Activated CD4-positive, alpha-beta T cell treated with anti-CD3 and anti-CD28 coated beads, Interleukin-2, amount 10 ng/mL, durations not matched to agents 7 days and 5 days (primary cell): ENCODE measurements around the gene KIF22. TPM values are rescaled to one million over a fixed set of nuclear protein-coding genes. Genes with fewer than 3 reads are reported as not detected.

Experiments used
- CTCF ChIA-PET: fragments of 350-600 bp; sonication (Branson Sonifier 250); formaldehyde crosslinking; loops from one replicate; lab custom pipeline; 2021; ENCODE audit warnings: antibody characterized with exemption; lab: Charles Lee
- POLR2A ChIA-PET: fragments of 350-600 bp; sonication (Branson Sonifier 250); formaldehyde crosslinking; loops from one replicate; lab custom pipeline; 2021; ENCODE audit warnings: antibody characterized with exemption; lab: Charles Lee
- DNase-seq: peaks from one replicate; pipeline ENCODE4 v3.0.0-alpha.2; 2020
- H3K27ac Mint-ChIP-seq: one replicate; pipeline ENCODE4 v1.8.0; 2021; ENCODE audit warnings: mild to moderate bottlenecking, moderate library complexity, mixed read lengths
- H3K27me3 Mint-ChIP-seq: one replicate; pipeline ENCODE4 v1.8.0; 2021; ENCODE audit warnings: mixed read lengths
- H3K36me3 Mint-ChIP-seq: one replicate; pipeline ENCODE4 v1.8.0; 2021; ENCODE audit warnings: low read depth, mixed read lengths
- H3K4me1 Mint-ChIP-seq: one replicate; pipeline ENCODE4 v1.8.0; 2021; ENCODE audit warnings: mixed read lengths
- H3K4me3 Mint-ChIP-seq: one replicate; pipeline ENCODE4 v1.8.0; 2021; ENCODE audit warnings: mild to moderate bottlenecking, moderate library complexity, mixed read lengths
- H3K9me3 Mint-ChIP-seq: one replicate; pipeline ENCODE4 v1.8.0; 2021; ENCODE audit warnings: mixed read lengths
- total RNA-seq, 2 experiments: library from RNA; stranded (reverse); gene quantifications; one replicate each; pipeline ENCODE4 v1.2.3, GENCODE V29; 2021

KIF22 gene
- total RNA-seq, 2 experiments from 2014 or later, result 244 to 253 TPM

DNA sequence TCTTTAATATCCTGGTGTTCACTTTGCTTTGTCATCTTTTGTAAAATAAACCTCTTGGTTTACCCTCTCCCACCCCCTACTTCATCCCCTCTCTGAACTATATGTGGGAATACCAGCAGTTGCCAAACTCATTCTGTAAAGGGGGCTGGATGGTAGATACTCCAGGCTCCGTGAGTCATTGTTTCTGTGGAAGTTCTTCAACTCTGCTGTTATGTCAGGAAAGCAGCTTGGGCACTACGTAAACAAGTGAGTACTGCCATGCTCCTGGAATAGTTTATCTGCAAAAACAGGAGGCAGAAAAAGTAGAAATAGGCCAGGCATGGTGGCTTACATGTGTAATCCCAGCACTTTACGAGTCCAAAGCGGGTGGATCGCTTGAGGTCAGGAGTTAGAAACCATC is 47.3 kb downstream of the KIF22 start:
- H3K36me3 Mint-ChIP-seq, result peaks cover 49% of the 10 kb centered on the region
- peaks cover 2% of the 10 kb centered on the region for H3K4me1 Mint-ChIP-seq
- POLR2A ChIA-PET, result interaction anchor here (1.1 kb wide), 1 partner anchor 11 kb away, joined by 4 read pairs; no protein-coding TSS in a partner anchor
- H3K4me3 Mint-ChIP-seq, result no peak overlapping the region
- CTCF ChIA-PET, result interaction anchor here (1.2 to 3.6 kb wide), 4 partner anchors 8 to 12 kb away, joined by 4 to 12 read pairs (median 10); no protein-coding TSS in a partner anchor
- no peaks in the 10 kb centered on the region for H3K9me3 Mint-ChIP-seq
- H3K27ac Mint-ChIP-seq, result peak overlapping the region; percentile 31
- H3K27me3 Mint-ChIP-seq, result no peaks in the 10 kb centered on the region
- no peak for DNase-seq

DNA sequence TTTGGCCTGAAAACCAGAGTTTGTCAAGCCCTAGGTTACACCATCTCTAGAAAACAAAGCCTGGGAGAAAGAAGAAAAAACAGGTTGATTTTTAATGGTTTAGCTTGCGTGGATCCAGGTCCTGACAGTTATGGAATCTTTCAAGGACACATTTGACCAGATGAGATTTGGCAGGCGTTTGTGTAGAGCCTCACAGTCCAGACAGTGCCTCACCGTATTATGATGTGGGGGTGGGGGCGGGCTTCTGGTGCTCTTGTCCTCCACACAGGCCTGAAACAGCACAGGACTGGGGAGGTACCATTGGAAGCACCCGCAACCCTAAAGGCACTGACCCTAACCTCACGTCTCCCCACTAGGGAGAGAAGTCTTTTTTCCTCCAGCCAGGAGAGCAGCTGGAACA is 49.3 kb downstream of the KIF22 start:
- H3K27ac Mint-ChIP-seq, result no peak overlapping the region
- POLR2A ChIA-PET, result interaction anchor here (0.6 kb wide), 1 partner anchor 162 kb away, joined by 3 read pairs; no protein-coding TSS in a partner anchor
- H3K36me3 Mint-ChIP-seq, result peaks cover 52% of the 10 kb centered on the region
- peaks cover 7% of the 10 kb centered on the region for H3K4me1 Mint-ChIP-seq
- DNase-seq, result no peak
- no peaks in the 10 kb centered on the region for H3K27me3 Mint-ChIP-seq
- no peaks in the 10 kb centered on the region for H3K9me3 Mint-ChIP-seq
- no peak overlapping the region for H3K4me3 Mint-ChIP-seq
- CTCF ChIA-PET, result interaction anchor here (0.5 to 3.6 kb wide), 3 partner anchors 9 to 198 kb away, joined by 3 to 12 read pairs (median 4); no protein-coding TSS in a partner anchor

DNA sequence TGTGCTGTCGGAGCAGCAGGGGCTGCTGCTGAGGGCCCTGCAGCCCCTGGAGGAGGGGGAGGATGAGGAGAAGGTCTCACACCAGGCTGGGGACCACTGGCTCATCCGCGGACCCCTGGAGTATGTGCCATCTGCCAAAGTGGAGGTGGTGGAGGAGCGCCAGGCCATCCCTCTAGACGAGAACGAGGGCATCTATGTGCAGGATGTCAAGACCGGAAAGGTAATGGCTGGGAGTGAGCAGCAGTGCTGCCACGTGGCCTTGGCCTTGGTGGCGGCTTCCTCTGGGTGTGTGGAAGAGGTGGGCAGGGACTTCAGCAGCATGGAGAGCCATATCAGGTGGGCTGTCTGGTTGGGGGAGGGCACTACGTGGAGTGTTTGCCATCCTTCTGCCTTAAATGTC is 49.7 kb downstream of the KIF22 start:
- peaks cover 7% of the 10 kb centered on the region for H3K4me1 Mint-ChIP-seq
- no peak overlapping the region for H3K27ac Mint-ChIP-seq
- H3K27me3 Mint-ChIP-seq, result no peaks in the 10 kb centered on the region
- peaks cover 55% of the 10 kb centered on the region for H3K36me3 Mint-ChIP-seq
- H3K4me3 Mint-ChIP-seq, result no peak overlapping the region
- CTCF ChIA-PET, result interaction anchor here (0.6 to 3.6 kb wide), 2 partner anchors 8 to 198 kb away, joined by 3 to 12 read pairs; no protein-coding TSS in a partner anchor
- DNase-seq, result no peak
- H3K9me3 Mint-ChIP-seq, result no peaks in the 10 kb centered on the region
- POLR2A ChIA-PET, result interaction anchor here (0.6 kb wide), 1 partner anchor 163 kb away, joined by 3 read pairs; no protein-coding TSS in a partner anchor

DNA sequence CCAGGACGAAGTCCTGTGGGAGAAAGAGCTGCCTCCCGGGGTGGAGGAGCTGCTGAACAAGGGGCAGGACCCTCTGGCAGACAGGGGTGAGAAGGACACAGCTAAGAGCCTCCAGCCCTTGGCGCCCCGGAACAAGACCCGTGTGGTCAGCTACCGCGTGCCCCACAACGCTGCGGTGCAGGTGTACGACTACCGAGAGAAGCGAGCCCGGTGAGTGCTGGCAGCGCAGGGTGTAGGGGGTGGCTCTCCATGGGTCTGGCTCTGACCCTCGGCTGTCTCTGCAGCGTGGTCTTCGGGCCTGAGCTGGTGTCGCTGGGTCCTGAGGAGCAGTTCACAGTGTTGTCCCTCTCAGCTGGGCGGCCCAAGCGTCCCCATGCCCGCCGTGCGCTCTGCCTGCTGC is 51.1 kb downstream of the KIF22 start:
- Mint-ChIP-seq H3K27ac (no peak overlapping the region), H3K4me1 (peaks cover 5% of the 10 kb centered on the region), H3K27me3 (no peaks in the 10 kb centered on the region), H3K4me3 (no peak overlapping the region), H3K9me3 (no peaks in the 10 kb centered on the region), H3K36me3 (peaks cover 51% of the 10 kb centered on the region)
- no peak for DNase-seq
- ChIA-PET POLR2A (no interaction called here), CTCF (interaction anchor here (3.6 kb wide), 1 partner anchor 7 kb away, joined by 12 read pairs; no protein-coding TSS in a partner anchor)

DNA sequence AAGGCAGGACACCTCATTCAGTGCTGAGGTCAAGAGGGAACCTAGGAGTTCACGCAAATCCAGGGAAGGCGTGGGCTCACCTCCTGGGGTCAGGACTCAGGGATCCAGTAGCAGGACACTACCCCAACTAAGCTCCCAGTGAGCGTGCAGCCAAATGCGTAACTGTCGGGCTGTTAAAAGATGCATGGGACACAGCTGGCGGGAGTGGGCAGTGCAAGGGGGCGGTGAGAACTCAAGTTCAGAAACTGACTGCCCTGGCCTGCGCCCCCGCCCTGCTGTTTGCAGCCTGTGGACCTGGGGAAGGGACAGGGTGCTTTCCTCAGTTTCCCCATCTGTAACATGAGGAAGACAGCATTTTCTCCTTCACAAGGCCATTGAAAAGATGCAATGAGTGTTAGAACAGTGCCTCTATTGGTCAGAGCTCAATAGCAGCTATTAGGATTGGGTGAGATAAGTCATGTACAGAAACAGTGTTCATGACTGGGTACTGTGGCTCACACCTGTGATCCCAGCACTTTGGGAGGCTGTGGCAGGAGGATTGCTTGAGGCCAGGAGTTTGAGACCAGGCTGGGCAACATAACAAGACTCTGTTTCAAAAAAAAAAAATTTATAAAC is 52.3 kb downstream of the KIF22 start:
- peaks cover 8% of the 10 kb centered on the region for H3K4me1 Mint-ChIP-seq
- ChIA-PET POLR2A (no interaction called here), CTCF (interaction anchor here (0.5 to 0.9 kb wide), 4 partner anchors 8 to 110 kb away, joined by 3 to 5 read pairs (median 4); no protein-coding TSS in a partner anchor)
- H3K9me3 Mint-ChIP-seq, result no peaks in the 10 kb centered on the region
- no peak overlapping the region for H3K4me3 Mint-ChIP-seq
- peaks cover 45% of the 10 kb centered on the region for H3K36me3 Mint-ChIP-seq
- no peak for DNase-seq
- H3K27me3 Mint-ChIP-seq, result no peaks in the 10 kb centered on the region
- H3K27ac Mint-ChIP-seq, result no peak overlapping the region

DNA sequence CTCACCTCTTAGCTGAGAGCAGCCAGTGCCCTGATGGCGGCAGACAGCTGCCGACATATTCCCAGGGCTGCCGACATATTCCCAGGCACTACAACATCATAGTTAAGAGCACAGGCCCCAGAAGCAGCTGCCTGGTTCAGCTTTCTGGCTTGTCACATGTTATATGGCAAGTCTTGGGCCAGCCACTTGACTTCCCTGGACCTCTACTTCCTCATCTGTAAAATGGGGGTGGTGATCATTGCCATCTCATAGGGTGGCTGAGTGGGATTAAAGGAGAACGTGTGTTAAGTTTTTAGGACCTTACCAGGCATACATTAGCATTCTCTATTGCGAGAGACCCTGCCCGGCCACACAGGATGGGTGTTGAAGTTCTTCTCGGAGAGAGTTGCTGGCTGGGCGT is 53.4 kb downstream of the KIF22 start:
- POLR2A ChIA-PET, result no interaction called here

DNA sequence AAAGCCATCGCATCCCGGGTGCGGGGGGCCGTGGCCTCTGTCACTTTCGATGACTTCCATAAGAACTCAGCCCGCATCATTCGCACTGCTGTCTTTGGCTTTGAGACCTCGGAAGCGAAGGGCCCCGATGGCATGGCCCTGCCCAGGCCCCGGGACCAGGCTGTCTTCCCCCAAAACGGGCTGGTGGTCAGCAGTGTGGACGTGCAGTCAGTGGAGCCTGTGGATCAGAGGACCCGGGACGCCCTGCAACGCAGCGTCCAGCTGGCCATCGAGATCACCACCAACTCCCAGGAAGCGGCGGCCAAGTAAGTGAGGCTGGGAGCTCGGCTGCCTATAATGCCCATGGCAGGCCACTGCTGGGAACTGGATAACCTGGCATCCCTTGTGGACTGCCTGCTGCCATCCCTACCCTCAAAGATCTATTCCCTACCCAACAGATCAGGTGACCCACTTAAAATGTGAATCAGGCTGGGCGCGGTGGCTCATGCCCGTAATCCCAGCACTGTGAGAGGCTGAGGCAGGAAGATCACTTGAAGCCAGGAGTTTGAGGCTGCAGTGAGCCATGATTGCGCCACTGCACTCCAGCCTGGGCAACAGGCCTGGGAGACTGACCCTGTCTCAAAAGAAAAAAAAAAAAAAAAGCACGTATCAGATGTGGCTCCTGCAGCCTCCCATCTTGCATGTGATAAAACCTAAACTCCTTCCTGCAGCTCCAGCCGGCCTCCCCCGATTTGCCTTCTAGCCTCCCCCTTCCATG is 54.2 kb downstream of the KIF22 start:
- H3K4me3 Mint-ChIP-seq, result no peak overlapping the region
- no peak for DNase-seq
- no peak overlapping the region for H3K27ac Mint-ChIP-seq
- ChIA-PET POLR2A (no interaction called here), CTCF (interaction anchor here (0.6 to 1.3 kb wide), 2 partner anchors 28 to 72 kb away, joined by 3 to 4 read pairs; no protein-coding TSS in a partner anchor)
- H3K27me3 Mint-ChIP-seq, result no peaks in the 10 kb centered on the region
- H3K36me3 Mint-ChIP-seq, result peaks cover 53% of the 10 kb centered on the region
- peaks cover 16% of the 10 kb centered on the region for H3K4me1 Mint-ChIP-seq
- no peaks in the 10 kb centered on the region for H3K9me3 Mint-ChIP-seq

More for the DNA sequence above, 53.4 kb downstream of the KIF22 start:
- CTCF ChIA-PET, result interaction anchor here (0.6 kb wide), 1 partner anchor 76 kb away, joined by 3 read pairs; no protein-coding TSS in a partner anchor
- H3K4me1 Mint-ChIP-seq, result peaks cover 16% of the 10 kb centered on the region
- no peaks in the 10 kb centered on the region for H3K9me3 Mint-ChIP-seq
- H3K36me3 Mint-ChIP-seq, result peaks cover 53% of the 10 kb centered on the region
- DNase-seq, result no peak
- no peak overlapping the region for H3K27ac Mint-ChIP-seq
- H3K27me3 Mint-ChIP-seq, result no peaks in the 10 kb centered on the region
- H3K4me3 Mint-ChIP-seq, result no peak overlapping the region

DNA sequence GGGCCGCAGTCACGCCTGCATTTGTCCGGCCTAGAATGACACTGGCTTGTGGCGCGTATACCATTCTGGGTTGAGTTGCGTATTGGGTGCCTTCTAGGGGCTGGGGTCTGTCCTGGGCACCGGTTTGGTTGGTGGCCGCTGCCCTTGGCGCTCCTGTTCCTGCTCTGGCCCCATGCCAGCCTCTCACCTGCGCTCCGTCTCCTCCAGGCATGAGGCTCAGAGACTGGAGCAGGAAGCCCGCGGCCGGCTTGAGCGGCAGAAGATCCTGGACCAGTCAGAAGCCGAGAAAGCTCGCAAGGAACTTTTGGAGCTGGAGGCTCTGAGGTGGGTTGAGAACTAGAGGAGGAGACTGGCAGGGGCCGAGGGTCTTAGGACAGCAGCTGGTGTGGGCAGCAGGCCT is 55.1 kb downstream of the KIF22 start:
- peaks cover 16% of the 10 kb centered on the region for H3K4me1 Mint-ChIP-seq
- POLR2A ChIA-PET, result no interaction called here
- peaks cover 52% of the 10 kb centered on the region for H3K36me3 Mint-ChIP-seq
- no peaks in the 10 kb centered on the region for H3K9me3 Mint-ChIP-seq
- no peak overlapping the region for H3K4me3 Mint-ChIP-seq
- DNase-seq, result no peak
- no peaks in the 10 kb centered on the region for H3K27me3 Mint-ChIP-seq
- H3K27ac Mint-ChIP-seq, result no peak overlapping the region
- CTCF ChIA-PET, result interaction anchor here (0.6 to 1.3 kb wide), 4 partner anchors 29 to 155 kb away, joined by 3 to 4 read pairs (median 3); no protein-coding TSS in a partner anchor

DNA sequence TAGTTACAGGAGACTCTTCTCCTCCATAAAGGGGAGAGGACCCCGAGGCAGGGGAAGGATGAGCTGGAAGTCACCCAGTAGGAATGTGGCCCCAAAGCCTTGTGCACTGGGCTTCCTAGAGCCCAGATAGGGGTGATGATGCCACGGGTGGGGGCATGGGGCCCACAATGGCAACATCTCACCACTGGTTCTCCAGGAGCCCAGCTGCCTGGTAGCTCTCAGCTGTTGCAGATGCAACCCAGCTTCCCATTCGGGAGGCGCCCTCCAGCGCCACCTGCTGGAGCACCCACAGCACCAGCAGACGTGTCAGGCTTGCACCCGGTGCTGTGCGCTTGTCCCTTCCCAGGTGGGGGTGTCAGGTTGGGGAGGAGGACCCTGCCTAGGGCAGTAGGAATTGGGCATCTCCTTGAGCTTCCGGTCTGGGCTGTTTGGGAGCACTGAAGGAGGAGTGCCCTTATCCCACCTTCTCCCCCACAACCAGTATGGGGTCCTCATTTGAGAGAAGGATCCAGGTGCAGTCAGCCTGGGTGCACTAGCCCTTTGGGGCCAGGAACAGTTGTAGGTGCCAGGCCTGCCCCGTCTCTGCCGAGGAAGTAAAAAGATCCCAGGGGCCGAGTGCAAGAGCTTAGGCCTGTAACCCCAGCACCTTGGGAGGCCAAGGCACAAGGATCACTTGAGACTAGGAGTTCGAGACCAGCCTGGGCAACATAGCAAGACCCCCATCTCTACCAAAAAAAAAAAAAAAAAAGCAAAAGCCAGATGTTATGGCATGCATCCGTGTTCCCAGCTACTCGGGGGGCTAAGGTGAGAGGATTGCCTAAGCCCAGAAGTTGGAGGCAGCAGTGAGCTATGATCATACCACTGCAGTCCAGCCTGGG is 58.1 kb downstream of the KIF22 start:
- peak; percentile 87 for DNase-seq
- H3K9me3 Mint-ChIP-seq, result no peaks in the 10 kb centered on the region
- ChIA-PET CTCF (interaction anchor here (0.6 to 4.2 kb wide), 37 partner anchors 9 to 992 kb away, joined by 3 to 41 read pairs (median 4); partner anchors contain the start of genes CDIPT, HIRIP3, MAZ and MVP), POLR2A (interaction anchor here (0.6 to 0.7 kb wide), 3 partner anchors 31 to 180 kb away, joined by 4 to 8 read pairs (median 4); no protein-coding TSS in a partner anchor)
- peaks cover 43% of the 10 kb centered on the region for H3K36me3 Mint-ChIP-seq
- no peak overlapping the region for H3K4me3 Mint-ChIP-seq
- H3K27me3 Mint-ChIP-seq, result no peaks in the 10 kb centered on the region
- peaks cover 10% of the 10 kb centered on the region for H3K4me1 Mint-ChIP-seq
- H3K27ac Mint-ChIP-seq, result peak overlapping the region; percentile 19

DNA sequence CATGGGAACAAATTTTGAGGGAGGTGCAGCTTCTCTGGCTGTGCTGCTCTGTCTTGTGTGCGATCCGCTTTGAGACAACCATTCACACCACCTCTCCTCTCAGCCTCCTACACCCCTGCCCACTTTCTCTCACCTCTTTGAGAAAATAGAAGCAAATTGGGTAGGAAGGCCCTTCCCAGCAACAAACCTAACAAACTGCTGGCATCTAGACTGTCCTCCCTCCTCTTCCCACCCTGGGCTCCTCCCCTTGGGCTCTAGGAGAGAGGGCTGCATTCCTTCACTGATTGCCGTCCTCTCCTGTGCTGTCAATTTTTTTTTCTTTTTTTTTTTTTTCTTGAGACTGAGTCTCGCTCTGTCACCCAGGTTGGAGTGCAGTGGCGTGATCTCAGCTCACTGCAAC is 59.0 kb downstream of the KIF22 start:
- ChIA-PET CTCF (interaction anchor here (0.6 to 4.2 kb wide), 16 partner anchors 8 to 153 kb away, joined by 3 to 41 read pairs (median 8); partner anchors contain the start of genes HIRIP3, MAZ, MVP and PAGR1), POLR2A (interaction anchor here (0.7 to 0.8 kb wide), 2 partner anchors 32 to 42 kb away, joined by 3 to 8 read pairs; no protein-coding TSS in a partner anchor)
- H3K9me3 Mint-ChIP-seq, result no peaks in the 10 kb centered on the region
- peaks cover 37% of the 10 kb centered on the region for H3K36me3 Mint-ChIP-seq
- no peak overlapping the region for H3K4me3 Mint-ChIP-seq
- DNase-seq, result no peak
- peaks cover 10% of the 10 kb centered on the region for H3K4me1 Mint-ChIP-seq
- H3K27me3 Mint-ChIP-seq, result no peaks in the 10 kb centered on the region
- peak overlapping the region; percentile 9 for H3K27ac Mint-ChIP-seq

DNA sequence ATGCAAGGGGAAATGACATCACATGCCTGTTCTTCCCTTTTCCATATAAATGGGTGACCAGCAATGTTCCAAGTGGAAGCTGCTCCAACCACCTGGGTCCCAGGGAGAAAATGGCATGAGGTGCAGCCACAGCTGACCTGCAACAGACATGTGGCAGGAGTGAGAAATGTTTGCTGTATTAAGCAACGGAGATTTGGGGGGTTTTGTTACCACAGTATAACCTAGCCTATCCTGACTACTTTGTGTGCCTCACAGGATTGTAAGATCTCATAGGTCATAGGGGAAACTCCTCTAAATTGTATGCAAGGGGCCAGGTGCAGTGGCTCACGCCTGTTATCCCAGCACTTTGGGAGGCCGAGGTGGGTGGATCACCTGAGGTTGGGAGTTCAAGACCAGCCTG is 60.4 kb downstream of the KIF22 start:
- no peak overlapping the region for H3K4me3 Mint-ChIP-seq
- POLR2A ChIA-PET, result no interaction called here
- no peaks in the 10 kb centered on the region for H3K9me3 Mint-ChIP-seq
- peaks cover 10% of the 10 kb centered on the region for H3K4me1 Mint-ChIP-seq
- no peak for DNase-seq
- H3K27me3 Mint-ChIP-seq, result no peaks in the 10 kb centered on the region
- H3K36me3 Mint-ChIP-seq, result peaks cover 25% of the 10 kb centered on the region
- no peak overlapping the region for H3K27ac Mint-ChIP-seq
- CTCF ChIA-PET, result interaction anchor here (0.5 kb wide), 1 partner anchor 106 kb away, joined by 3 read pairs; no protein-coding TSS in a partner anchor

DNA sequence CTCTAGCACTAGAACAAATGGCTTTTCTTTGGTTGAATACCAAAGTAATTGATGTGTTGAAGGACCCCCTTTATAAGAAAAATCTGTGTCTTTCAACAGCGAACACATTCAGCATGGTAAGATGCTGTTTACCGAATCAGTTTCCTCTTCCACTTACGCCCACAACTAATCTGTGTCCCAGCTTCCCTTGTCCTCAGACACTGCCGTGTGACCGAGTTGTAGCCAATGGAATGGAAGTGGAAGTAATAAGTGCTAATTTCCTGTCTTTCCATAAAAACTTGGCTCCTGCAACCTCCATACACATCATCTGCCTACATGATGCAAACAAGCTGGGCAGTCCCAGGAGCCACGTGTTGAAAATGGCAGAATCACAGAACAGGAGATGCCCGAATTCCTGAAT is 62.1 kb downstream of the KIF22 start:
- H3K4me3 Mint-ChIP-seq, result no peak overlapping the region
- POLR2A ChIA-PET, result no interaction called here

More for the DNA sequence above, 62.1 kb downstream of the KIF22 start:
- DNase-seq, result no peak
- peaks cover 7% of the 10 kb centered on the region for H3K4me1 Mint-ChIP-seq
- no peak overlapping the region for H3K27ac Mint-ChIP-seq
- CTCF ChIA-PET, result no interaction called here
- H3K9me3 Mint-ChIP-seq, result no peaks in the 10 kb centered on the region
- H3K27me3 Mint-ChIP-seq, result no peaks in the 10 kb centered on the region
- peaks cover 24% of the 10 kb centered on the region for H3K36me3 Mint-ChIP-seq
